SK-MEL-5 (cell line): ENCODE data around the gene BAG5. TPM values are rescaled to one million over a fixed set of nuclear protein-coding genes. Genes with fewer than 3 reads are reported as not detected.
"Not testable (repeated sequence)": the region's sequence is repeated elsewhere in the genome, so short reads cannot be mapped to it uniquely, and the experiment has no call there.

ENCODE experiments used
- DNase-seq: peaks from one replicate; pipeline ENCODE4 v3.0.0-alpha.2; 2016; ENCODE audit warnings: low read depth, low spot score
- in situ Hi-C: cut with HindIII; loops from 2 replicates; pipeline ENCODE4 v1.10.0; 2016; ENCODE audit warnings: low sequenced_read_pairs, high pct_unique_total_duplicates, low pct_unique_long_range_greater_than_20kb
- total RNA-seq: library from RNA; depleted of rRNA; stranded (reverse); fragments of >200 nt; shearing (Covaris generic); gene quantifications from 2 replicates; pipeline ENCODE4 v1.2.3, GENCODE V29; 2014

The BAG5 gene
- total RNA-seq, 1 experiment from 2014 or later = 26.9 TPM

GRCh38 chr14:103520657-103521437, 41.6 kb downstream of the BAG5 start:
- DNase-seq = peak; percentile 57

GRCh38 chr14:103520269-103520656, 42.2 kb downstream of the BAG5 start:
- DNase-seq = no peak
- in situ Hi-C loops = no loop called here

More at GRCh38 chr14:103520657-103521437, 41.6 kb downstream of the BAG5 start:
- in situ Hi-C loops = no loop called here

- in situ Hi-C loops = no loop called here
- DNase-seq = no peak
These were observed 42.6 kb downstream of the BAG5 start for GRCh38 chr14:103519837-103520212.

GRCh38 chr14:103519043-103519836, 43.2 kb downstream of the BAG5 start:
- in situ Hi-C loops = no loop called here
- DNase-seq = no peak

GRCh38 chr14:103518422-103519042, 43.9 kb downstream of the BAG5 start:
- in situ Hi-C loops = no loop called here
- peak; percentile 62 for DNase-seq

- no peak for DNase-seq
- in situ Hi-C loops = no loop called here
These were observed 44.6 kb downstream of the BAG5 start for GRCh38 chr14:103517721-103518421.

GRCh38 chr14:103517174-103517566, 45.3 kb downstream of the BAG5 start:
- DNase-seq = no peak
- in situ Hi-C loops = no loop called here

- in situ Hi-C loops = no loop called here
- DNase-seq = no peak
These were observed 45.9 kb downstream of the BAG5 start for GRCh38 chr14:103516426-103517173.

GRCh38 chr14:103514596-103515421, 47.6 kb downstream of the BAG5 start:
- in situ Hi-C loops = no loop called here
- DNase-seq = no peak

- DNase-seq = no peak
- in situ Hi-C loops = no loop called here
These were observed 49.5 kb downstream of the BAG5 start for GRCh38 chr14:103512701-103513611.

GRCh38 chr14:103512180-103512579, 50.3 kb downstream of the BAG5 start:
- DNase-seq, in situ Hi-C loops: not testable (repeated sequence)

GRCh38 chr14:103510724-103511693, 51.4 kb downstream of the BAG5 start:
- in situ Hi-C loops = no loop called here
- DNase-seq = no peak

- in situ Hi-C loops = no loop called here
These were observed 52.4 kb downstream of the BAG5 start for GRCh38 chr14:103509864-103510723.

More at GRCh38 chr14:103509864-103510723, 52.4 kb downstream of the BAG5 start:
- DNase-seq = no peak
